GM19324 (cell line): Measurements from ENCODE around the gene STIMATE.

Source experiments
- ATAC-seq: cut with Tn5 transposase; IDR thresholded peaks from one replicate; pipeline ENCODE4 v1.9.1; 2021; ENCODE audit warnings: mild to moderate bottlenecking, moderate library complexity; ENCODE audit not compliant: unreplicated experiment, low FRiP score

STIMATE gene

GRCh38 chr3:52895418-52895817 is 1.9 kb downstream of the STIMATE start:
- ATAC-seq = no peak

- ATAC-seq = no peak
These were observed 2.6 kb downstream of the STIMATE start for GRCh38 chr3:52894756-52895155.

- no peak for ATAC-seq
These were observed 3.6 kb downstream of the STIMATE start for GRCh38 chr3:52893723-52894122.

GRCh38 chr3:52892625-52893311 is 4.6 kb downstream of the STIMATE start:
- ATAC-seq = no peak

- ATAC-seq = no peak
These were observed 5.1 kb downstream of the STIMATE start for GRCh38 chr3:52892290-52892624.

- no peak for ATAC-seq
These were observed 5.7 kb downstream of the STIMATE start for GRCh38 chr3:52891615-52892081.

GRCh38 chr3:52891164-52891563 is 6.2 kb downstream of the STIMATE start:
- ATAC-seq = no peak

GRCh38 chr3:52890735-52891134 is 6.6 kb downstream of the STIMATE start:
- ATAC-seq = no peak

GRCh38 chr3:52889901-52890300 is 7.4 kb downstream of the STIMATE start:
- no peak for ATAC-seq

GRCh38 chr3:52887166-52887565 is 10.2 kb downstream of the STIMATE start:
- no peak for ATAC-seq

- no peak for ATAC-seq
These were observed 11.2 kb downstream of the STIMATE start for GRCh38 chr3:52886049-52886730.

- ATAC-seq = no peak
These were observed 15.0 kb downstream of the STIMATE start for GRCh38 chr3:52882377-52882776.

GRCh38 chr3:52881871-52882270 is 15.5 kb downstream of the STIMATE start:
- no peak for ATAC-seq

GRCh38 chr3:52880474-52880873 is 16.9 kb downstream of the STIMATE start:
- ATAC-seq = no peak

- no peak for ATAC-seq
These were observed 17.3 kb downstream of the STIMATE start for GRCh38 chr3:52880047-52880446.

GRCh38 chr3:52879581-52879980 is 17.8 kb downstream of the STIMATE start:
- no peak for ATAC-seq

GRCh38 chr3:52879090-52879489 is 18.3 kb downstream of the STIMATE start:
- ATAC-seq = no peak

- ATAC-seq = no peak
These were observed 20.3 kb downstream of the STIMATE start for GRCh38 chr3:52877085-52877484.

- no peak for ATAC-seq
These were observed 22.3 kb downstream of the STIMATE start for GRCh38 chr3:52874864-52875587.

GRCh38 chr3:52874160-52874701 is 23.1 kb downstream of the STIMATE start:
- ATAC-seq = no peak

GRCh38 chr3:52873433-52874159 is 23.8 kb downstream of the STIMATE start:
- ATAC-seq = no peak
